LNCaP clone FGC (cell line): ENCODE results near the gene CELF6.

Experiments used
- DNase-seq: peaks from one replicate; pipeline ENCODE4 v3.0.0-alpha.2; 2011; ENCODE audit warnings: low read depth
- H3K4me3 ChIP-seq: 2 replicates; pipeline ENCODE4 v1.5.1; 2011; ENCODE audit warnings: mild to moderate bottlenecking, low read depth, low read length, control low read depth
- CTCF ChIP-seq: IDR thresholded peaks from 2 replicates; pipeline ENCODE4 v1.5.1; 2012; ENCODE audit warnings: mild to moderate bottlenecking; ENCODE audit not compliant: control insufficient read depth, insufficient read depth; ENCODE audit errors: extremely low read depth

CELF6 gene

GRCh38 chr15:72354496-72354895, 34.5 kb upstream of the CELF6 start:
- no peak for TF ChIP-seq CTCF
- no peak overlapping the region for H3K4me3 ChIP-seq
- DNase-seq, result no peak

- no peak for TF ChIP-seq CTCF
- DNase-seq, result no peak
- H3K4me3 ChIP-seq, result no peak overlapping the region
These were observed 33.3 kb upstream of the CELF6 start for GRCh38 chr15:72353266-72353665.

- DNase-seq, result no peak
- TF ChIP-seq CTCF, result no peak
- H3K4me3 ChIP-seq, result no peak overlapping the region
These were observed 25.8 kb upstream of the CELF6 start for GRCh38 chr15:72345806-72346205.

- H3K4me3 ChIP-seq, result no peak overlapping the region
- no peak for TF ChIP-seq CTCF
- no peak for DNase-seq
These were observed 25.3 kb upstream of the CELF6 start for GRCh38 chr15:72345280-72345679.

GRCh38 chr15:72344602-72345001, 24.6 kb upstream of the CELF6 start:
- no peak overlapping the region for H3K4me3 ChIP-seq
- DNase-seq, result no peak
- no peak for TF ChIP-seq CTCF

GRCh38 chr15:72342385-72342784, 22.4 kb upstream of the CELF6 start:
- H3K4me3 ChIP-seq, result no peak overlapping the region
- DNase-seq, result no peak
- TF ChIP-seq CTCF, result peak; percentile 54

- no peak overlapping the region for H3K4me3 ChIP-seq
- DNase-seq, result no peak
- peak; percentile 40 for TF ChIP-seq CTCF
These were observed 21.4 kb upstream of the CELF6 start for GRCh38 chr15:72341361-72341760.
